GM12878 (cell line): ENCODE results near the gene AMN. TPM values are rescaled to one million over a fixed set of nuclear protein-coding genes. Genes with fewer than 3 reads are reported as not detected.

Experiments
- ATAC-seq: fragments of 200-7000 bp; cut with Tn5 transposase; 3 replicates; pipeline ENCODE4 v1.9.1; 2020; ENCODE audit warnings: mild to moderate bottlenecking, moderate library complexity
- BruUV-seq: library from RNA; stranded (reverse); fragments of 400-500 nt; replicated peaks from 2 replicates; lab custom pipeline; 2021; lab: Mats Ljungman, UMichigan
- CTCF ChIA-PET: fragments of 300-600 bp; sonication (Branson Sonifier 250); formaldehyde crosslinking; extraction: SDS; loops from one replicate; lab custom pipeline; 2021; ENCODE audit warnings: inconsistent platforms; lab: Yijun Ruan, JAX
- POLR2A ChIA-PET: fragments of 350-600 bp; formaldehyde crosslinking; extraction: SDS; loops from one replicate; lab custom pipeline; 2021; ENCODE audit warnings: inconsistent platforms; lab: Charles Lee
- RAD21 ChIA-PET: fragments of 300-600 bp; sonication (Branson Sonifier 250); formaldehyde crosslinking; loops from one replicate; lab custom pipeline; 2023; ENCODE audit warnings: antibody characterized with exemption; ENCODE audit not compliant: unreplicated experiment; lab: Charles Lee
- SMC1A ChIA-PET: fragments of 300-600 bp; sonication (Branson Sonifier 250); formaldehyde crosslinking; loops from one replicate; lab custom pipeline; 2023; ENCODE audit not compliant: unreplicated experiment, uncharacterized antibody; lab: Charles Lee
- DNase-seq: peaks from one replicate; pipeline ENCODE4 v3.0.0-alpha.2; 2011; ENCODE audit warnings: low read depth, low spot score
- FAIRE-seq: peaks from 3 replicates; lab custom pipeline; 2011; peaks lifted over from hg19 to GRCh38; lab: Jason Lieb, UNC
- H2AFZ ChIP-seq: 2 replicates; pipeline ENCODE4 v1.6.0; 2011; ENCODE audit warnings: low read depth, low read length, control low read depth; ENCODE audit not compliant: control insufficient read depth
- H3K27ac ChIP-seq: 2 replicates; pipeline ENCODE4 v1.5.1; 2011; ENCODE audit warnings: control low read depth; ENCODE audit not compliant: control insufficient read depth, insufficient read depth
- H3K27me3 ChIP-seq, 2 experiments: replicated peaks in 1 of 2; 2 replicates each; pipeline versions ENCODE4 v1.6.0 to v1.6.1; 2011; ENCODE audit warnings: low read length in 1 of 2; ENCODE audit not compliant: control insufficient read depth in 2 of 2, insufficient read depth in 2 of 2
- H3K36me3 ChIP-seq, 2 experiments: 2 replicates each; pipeline ENCODE4 v1.5.1; 2011; ENCODE audit warnings: low read length in 1 of 2; ENCODE audit not compliant: control insufficient read depth in 2 of 2, insufficient read depth in 2 of 2
- H3K4me1 ChIP-seq: 2 replicates; pipeline ENCODE4 v1.6.1; 2011; ENCODE audit warnings: mild to moderate bottlenecking, low read length, moderate library complexity, mixed read lengths; ENCODE audit not compliant: control insufficient read depth, insufficient read depth
- H3K4me2 ChIP-seq: 2 replicates; pipeline ENCODE4 v1.6.0; 2011; ENCODE audit warnings: control low read depth; ENCODE audit not compliant: control insufficient read depth, insufficient read depth
- H3K4me3 ChIP-seq: fragments of 200-600 bp; sonication (generic); 2 replicates; pipeline ENCODE4 v1.5.1; 2016
- H3K79me2 ChIP-seq: 2 replicates; pipeline ENCODE4 v1.6.0; 2011; ENCODE audit warnings: low read length; ENCODE audit not compliant: control insufficient read depth, insufficient read depth
- H3K9ac ChIP-seq: 2 replicates; pipeline ENCODE4 v1.8.0; 2011; ENCODE audit warnings: low read length, control low read depth, mixed read lengths; ENCODE audit not compliant: control insufficient read depth, insufficient read depth
- H3K9me3 ChIP-seq: replicated peaks from 3 replicates; pipeline ENCODE4 v1.5.1; 2011; ENCODE audit warnings: mild to moderate bottlenecking, low read length; ENCODE audit not compliant: control insufficient read depth, insufficient read depth
- H4K20me1 ChIP-seq: 2 replicates; pipeline ENCODE4 v1.6.0; 2011; ENCODE audit not compliant: control insufficient read depth, insufficient read depth
- ASH2L ChIP-seq: fragments of 300-600, 200-600 bp; sonication (generic); IDR thresholded peaks from 2 replicates; pipeline ENCODE4 v1.6.1; 2017; ENCODE audit warnings: low read depth, mild to moderate bottlenecking, borderline replicate concordance
- BACH1 ChIP-seq: fragments of 450-650 bp; IDR thresholded peaks from 2 replicates; pipeline ENCODE4 v1.6.1; 2017; ENCODE audit warnings: mild to moderate bottlenecking, borderline replicate concordance
- BCLAF1 ChIP-seq: fragments of 450-650 bp; IDR thresholded peaks from 2 replicates; pipeline ENCODE4 v1.6.1; 2017; ENCODE audit warnings: antibody characterized with exemption, mild to moderate bottlenecking, moderate library complexity
- BHLHE40 ChIP-seq, 2 experiments: fragments of 450-650 bp in 1 of 2; IDR thresholded peaks; 2 replicates each; pipeline ENCODE4 v1.6.1; 2011 to 2017; ENCODE audit warnings: low read depth in 2 of 2, borderline replicate concordance in 1 of 2, improper control_type of control experiment in 1 of 2, low read length in 1 of 2, mild to moderate bottlenecking in 1 of 2
- CUX1 ChIP-seq: IDR thresholded peaks from 2 replicates; pipeline ENCODE4 v1.6.1; 2012; ENCODE audit warnings: improper control_type of control experiment, low read depth, low read length; ENCODE audit not compliant: insufficient replicate concordance
- DPF2 ChIP-seq: fragments of 450-650 bp; IDR thresholded peaks from 2 replicates; pipeline ENCODE4 v1.6.1; 2017; ENCODE audit warnings: mild to moderate bottlenecking
- GABPA ChIP-seq: IDR thresholded peaks from 2 replicates; pipeline ENCODE4 v1.6.1; 2014; ENCODE audit warnings: antibody characterized with exemption, low read depth, mild to moderate bottlenecking, inconsistent platforms
- HCFC1 ChIP-seq: fragments of 150-350 bp; IDR thresholded peaks from 2 replicates; pipeline ENCODE4 v1.6.1; 2014; ENCODE audit warnings: low read length
- JUND ChIP-seq: IDR thresholded peaks from 2 replicates; pipeline ENCODE4 v1.6.1; 2012; ENCODE audit warnings: low read depth, mild to moderate bottlenecking, low read length, improper control_type of control experiment, moderate library complexity
- KLF5 ChIP-seq: fragments of 450-650 bp; IDR thresholded peaks from 2 replicates; pipeline ENCODE4 v1.6.1; 2014; ENCODE audit warnings: mild to moderate bottlenecking; ENCODE audit not compliant: partially characterized antibody
- LARP7 ChIP-seq: fragments of 450-650 bp; IDR thresholded peaks from 2 replicates; pipeline ENCODE4 v1.6.1; 2017; ENCODE audit warnings: mild to moderate bottlenecking
- MAX ChIP-seq: IDR thresholded peaks from 2 replicates; pipeline ENCODE4 v1.6.1; 2012; ENCODE audit warnings: low read depth, low read length, improper control_type of control experiment
- NFXL1 ChIP-seq: fragments of 450-650 bp; IDR thresholded peaks from 2 replicates; pipeline ENCODE4 v1.6.1; 2017; ENCODE audit warnings: antibody characterized with exemption, mild to moderate bottlenecking, borderline replicate concordance
- STAT3 ChIP-seq: IDR thresholded peaks from 2 replicates; pipeline ENCODE4 v1.6.1; 2011; ENCODE audit warnings: low read depth, low read length, improper control_type of control experiment
- SUPT20H ChIP-seq: IDR thresholded peaks from 2 replicates; pipeline ENCODE4 v1.6.1; 2011; ENCODE audit warnings: low read depth, mild to moderate bottlenecking, low read length, moderate library complexity, borderline replicate concordance; ENCODE audit not compliant: control insufficient read depth
- TCF3 ChIP-seq: IDR thresholded peaks from 2 replicates; pipeline ENCODE4 v1.6.1; 2012; ENCODE audit warnings: low read depth, mild to moderate bottlenecking, low read length, borderline replicate concordance; ENCODE audit not compliant: insufficient read depth
- ZZZ3 ChIP-seq: IDR thresholded peaks from 2 replicates; pipeline ENCODE4 v1.6.1; 2011; ENCODE audit warnings: low read depth; ENCODE audit not compliant: control insufficient read depth, insufficient read length
- WGBS: methylation state at CpG from one replicate; pipeline ENCODE4 v1.1.6; 2016; ENCODE audit warnings: low lambda C conversion rate; ENCODE audit not compliant: insufficient replicate concordance, insufficient coverage; ENCODE audit errors: missing lambda C conversion rate; 5-methylcytosine and 5-hydroxymethylcytosine counted together
- in situ Hi-C: fragments of 300-500 bp; cut with MboI; formaldehyde crosslinking; loops from 9 replicates; pipeline ENCODE4 v1.14.3; 2018; ENCODE audit warnings: mixed read lengths
- intact Hi-C: fragments of 100-400 bp; cut with micrococcal nuclease; formaldehyde crosslinking; loops from one replicate; pipeline ENCODE4 v1.14.2; 2022; ENCODE audit not compliant: unreplicated experiment
- polyA plus RNA-seq, 11 experiments: library from polyadenylated mRNA; depleted of rRNA in 4 of 11; unstranded in 6 of 11; stranded (reverse) in 5 of 11; fragments of >200 nt; fragmentation: Nextera tagmentation in 4 of 11; fragmentation: Illumina TruSeq in 1 of 11; extraction: Ambion mirVana in 4 of 11; extraction: Trizol in 1 of 11; gene quantifications; 1 replicate in 1 of 11; 2 replicates in 10 of 11; pipeline versions ENCODE4 v1.2.1 to v1.2.3, GENCODE V29; 2011 to 2016; ENCODE audit warnings: inconsistent platforms in 2 of 11, missing spikeins in 2 of 11, low read depth in 1 of 11
- total RNA-seq, 4 experiments: library from RNA; depleted of rRNA in 3 of 4; stranded (reverse); fragments of >200 nt in 3 of 4; fragmentation: Illumina TruSeq in 1 of 4; extraction: Trizol in 1 of 4; gene quantifications; 2 replicates each; pipeline versions ENCODE4 v1.2.1 to v1.2.3, GENCODE V29; 2013 to 2021

AMN gene
- total and polyA plus RNA-seq, 10 of the 15 experiments (the other 5 are each of a cell fraction or from before 2014, with no cell fraction given): 0.03 to 0.33 (median 0.11) TPM; not detected in 6

GRCh38 chr14:102909911-102910310 lies 12.6 kb upstream of the AMN start:
- DNase-seq (no peak), FAIRE-seq (no peak), ATAC-seq (no peak)
- Histone ChIP-seq H3K9ac (no peak overlapping the region), H4K20me1 (no peaks in the 10 kb centered on the region), H3K4me1 (peaks cover 7% of the 10 kb centered on the region; the same call in 1 of the 2 replicates), H3K4me3 (no peak overlapping the region), H3K9me3 (no peaks in the 10 kb centered on the region), H3K79me2 (no peaks in the 10 kb centered on the region), H3K27ac (no peak overlapping the region), H3K27me3 (no peaks in the 10 kb centered on the region), H3K4me2 (no peak overlapping the region), H2AFZ (no peak overlapping the region), H3K36me3 (peaks cover 18 to 21% of the 10 kb centered on the region in 2 experiments)
- in situ Hi-C loops (loop anchor here (5.0 kb wide), 1 partner anchor 213 kb away; no protein-coding TSS in a partner anchor), intact Hi-C loops (loop anchor here (10.0 kb wide), 2 partner anchors 315 to 385 kb away; partner anchors contain the start of gene RCOR1)
- CTCF ChIA-PET: interaction anchor here (1.9 kb wide), 1 partner anchor 215 kb away, joined by 6 read pairs; no protein-coding TSS in a partner anchor
- RAD21 ChIA-PET: interaction anchor here (0.6 kb wide), 1 partner anchor 47 kb away, joined by 3 read pairs; no protein-coding TSS in a partner anchor
- no TSS peak for BruUV-seq
- POLR2A ChIA-PET: no interaction called here
- 76% methylated on average over 10 of the region's 10 CpGs for WGBS
- SMC1A ChIA-PET: no interaction called here
- TF ChIP-seq CUX1 (no peak), BACH1 (no peak), ASH2L (no peak), NFXL1 (no peak), TCF3 (no peak), JUND (no peak), BCLAF1 (no peak), SUPT20H (no peak), KLF5 (no peak), HCFC1 (no peak), STAT3 (no peak), LARP7 (no peak), ZZZ3 (no peak), DPF2 (no peak), BHLHE40 (IDR thresholded peaks at IDR 0.05; ENCODE audit: borderline replicate concordance in 1 of 2, low read depth in 2 of 2, low read length in 1 of 2) (no peak), MAX (no peak), GABPA (no peak)
